Upper lobe of right lung (tissue), 1 donor: Measurements from ENCODE around the gene SLC39A8. TPM values are rescaled to one million over a fixed set of nuclear protein-coding genes. Genes with fewer than 3 reads are reported as not detected.
"Not testable (repeated sequence)": the region's sequence is repeated elsewhere in the genome, so short reads cannot be mapped to it uniquely, and the experiment has no call there.

ENCODE experiments used
- ATAC-seq: fragments of 200-7000 bp; cut with Tn5 transposase; one replicate; pipeline ENCODE4 v1.9.1; 2020; ENCODE audit warnings: mild to moderate bottlenecking, moderate library complexity
- DNase-seq: peaks from one replicate; pipeline ENCODE4 v3.0.0-alpha.2; 2020
- H3K27ac ChIP-seq: fragments of 200-600 bp; one replicate; pipeline ENCODE4 v1.8.0; 2022
- H3K27me3 ChIP-seq: fragments of 200-600 bp; one replicate; pipeline ENCODE4 v1.8.0; 2022; ENCODE audit warnings: mild to moderate bottlenecking
- H3K36me3 ChIP-seq: fragments of 200-600 bp; one replicate; pipeline ENCODE4 v1.8.0; 2022
- H3K4me1 ChIP-seq: fragments of 200-600 bp; one replicate; pipeline ENCODE4 v1.8.0; 2022
- H3K4me3 ChIP-seq: fragments of 200-600 bp; one replicate; pipeline ENCODE4 v1.8.0; 2022; ENCODE audit warnings: mild to moderate bottlenecking
- H3K9me3 ChIP-seq: fragments of 200-600 bp; one replicate; pipeline ENCODE4 v1.8.0; 2022
- CTCF ChIP-seq: fragments of 200-600 bp; IDR thresholded peaks from one replicate; pipeline ENCODE4 v1.8.0; 2022; ENCODE audit warnings: antibody characterized with exemption
- intact Hi-C: fragments of 100-400 bp; cut with DNase I; formaldehyde crosslinking; loops from one replicate; pipeline ENCODE4 v1.11.0; 2022
- total RNA-seq: library from RNA; stranded (reverse); fragmentation: NEBNext Ultra II Directional; extraction: Animal tissue kit (Norgen Biotek cat#: 25700); gene quantifications from one replicate; pipeline ENCODE4 v1.2.1, GENCODE V29; 2021
- donor health status: DM: no; HTN: yes; CAD: no; lungs with severe emphysema.

SLC39A8 gene
- total RNA-seq, 1 donor from 2014 or later = 470 TPM

GRCh38 chr4:102386966-102387365 lies 41.7 kb upstream of the SLC39A8 start:
- intact Hi-C loops = no loop called here
- no peak for ATAC-seq

GRCh38 chr4:102380253-102380652 lies 35.0 kb upstream of the SLC39A8 start:
- DNase-seq, ATAC-seq, H3K4me3 ChIP-seq, H3K27ac ChIP-seq, H3K36me3 ChIP-seq, H3K4me1 ChIP-seq, H3K27me3 ChIP-seq, intact Hi-C loops, H3K9me3 ChIP-seq: not testable (repeated sequence)

More at GRCh38 chr4:102386966-102387365, 41.7 kb upstream of the SLC39A8 start:
- H3K27ac ChIP-seq = no peak overlapping the region
- no peaks in the 10 kb centered on the region for H3K36me3 ChIP-seq
- no peak overlapping the region for H3K4me3 ChIP-seq
- TF ChIP-seq CTCF = no peak
- no peaks in the 10 kb centered on the region for H3K4me1 ChIP-seq
- H3K27me3 ChIP-seq = no peaks in the 10 kb centered on the region
- no peaks in the 10 kb centered on the region for H3K9me3 ChIP-seq
- DNase-seq = no peak

GRCh38 chr4:102362922-102363432 lies 17.7 kb upstream of the SLC39A8 start:
- intact Hi-C loops = no loop called here
- DNase-seq (no peak), ATAC-seq (no peak)
- Histone ChIP-seq H3K36me3 (no peaks in the 10 kb centered on the region), H3K4me1 (no peaks in the 10 kb centered on the region), H3K9me3 (no peaks in the 10 kb centered on the region), H3K4me3 (no peak overlapping the region), H3K27me3 (no peaks in the 10 kb centered on the region), H3K27ac (no peak overlapping the region)
- TF ChIP-seq CTCF = no peak

- DNase-seq (no peak), ATAC-seq (no peak)
- intact Hi-C loops = no loop called here
- Histone ChIP-seq H3K9me3 (no peaks in the 10 kb centered on the region), H3K27ac (no peak overlapping the region), H3K4me3 (no peak overlapping the region), H3K27me3 (no peaks in the 10 kb centered on the region), H3K36me3 (no peaks in the 10 kb centered on the region), H3K4me1 (no peaks in the 10 kb centered on the region)
- TF ChIP-seq CTCF = no peak
These were observed 12.8 kb upstream of the SLC39A8 start for GRCh38 chr4:102358128-102358527.

- intact Hi-C loops, H3K27ac ChIP-seq, H3K9me3 ChIP-seq, H3K4me1 ChIP-seq, H3K27me3 ChIP-seq, DNase-seq, H3K4me3 ChIP-seq, H3K36me3 ChIP-seq, ATAC-seq: not testable (repeated sequence)
These were observed 12.4 kb upstream of the SLC39A8 start for GRCh38 chr4:102357637-102358036.

GRCh38 chr4:102356562-102357202 lies 11.4 kb upstream of the SLC39A8 start:
- DNase-seq (no peak), ATAC-seq (no peak)
- Histone ChIP-seq H3K4me3 (no peak overlapping the region), H3K4me1 (no peaks in the 10 kb centered on the region), H3K9me3 (no peaks in the 10 kb centered on the region), H3K27me3 (no peaks in the 10 kb centered on the region), H3K36me3 (no peaks in the 10 kb centered on the region), H3K27ac (no peak overlapping the region)
- intact Hi-C loops = no loop called here
- no peak for TF ChIP-seq CTCF

GRCh38 chr4:102355748-102356147 lies 10.5 kb upstream of the SLC39A8 start:
- no peak for DNase-seq
- no peak for ATAC-seq
- intact Hi-C loops = no loop called here
- Histone ChIP-seq H3K27me3 (no peaks in the 10 kb centered on the region), H3K4me3 (no peak overlapping the region), H3K36me3 (no peaks in the 10 kb centered on the region), H3K4me1 (no peaks in the 10 kb centered on the region), H3K9me3 (no peaks in the 10 kb centered on the region), H3K27ac (no peak overlapping the region)
- TF ChIP-seq CTCF = no peak
